DND-41 (cell line): ENCODE measurements around the gene SPEG.
A peak's percentile ranks its signal among the peaks of the same experiment; 100 is the strongest.

Source experiments
- EZH2 ChIP-seq: IDR thresholded peaks from 3 replicates; pipeline ENCODE4 v1.6.1; 2012; ENCODE audit warnings: borderline replicate concordance, low read depth, mild to moderate bottlenecking, moderate library complexity, low read length, inconsistent platforms; ENCODE audit not compliant: severe bottlenecking
- TF ChIP-seq, protein P1 (sequence below): IDR thresholded peaks from 2 replicates; pipeline ENCODE4 v1.5.1; 2012; ENCODE audit warnings: borderline replicate concordance, low read length, moderate library complexity, mild to moderate bottlenecking; ENCODE audit not compliant: poor library complexity, severe bottlenecking; ENCODE audit errors: extremely low read depth

DNA sequence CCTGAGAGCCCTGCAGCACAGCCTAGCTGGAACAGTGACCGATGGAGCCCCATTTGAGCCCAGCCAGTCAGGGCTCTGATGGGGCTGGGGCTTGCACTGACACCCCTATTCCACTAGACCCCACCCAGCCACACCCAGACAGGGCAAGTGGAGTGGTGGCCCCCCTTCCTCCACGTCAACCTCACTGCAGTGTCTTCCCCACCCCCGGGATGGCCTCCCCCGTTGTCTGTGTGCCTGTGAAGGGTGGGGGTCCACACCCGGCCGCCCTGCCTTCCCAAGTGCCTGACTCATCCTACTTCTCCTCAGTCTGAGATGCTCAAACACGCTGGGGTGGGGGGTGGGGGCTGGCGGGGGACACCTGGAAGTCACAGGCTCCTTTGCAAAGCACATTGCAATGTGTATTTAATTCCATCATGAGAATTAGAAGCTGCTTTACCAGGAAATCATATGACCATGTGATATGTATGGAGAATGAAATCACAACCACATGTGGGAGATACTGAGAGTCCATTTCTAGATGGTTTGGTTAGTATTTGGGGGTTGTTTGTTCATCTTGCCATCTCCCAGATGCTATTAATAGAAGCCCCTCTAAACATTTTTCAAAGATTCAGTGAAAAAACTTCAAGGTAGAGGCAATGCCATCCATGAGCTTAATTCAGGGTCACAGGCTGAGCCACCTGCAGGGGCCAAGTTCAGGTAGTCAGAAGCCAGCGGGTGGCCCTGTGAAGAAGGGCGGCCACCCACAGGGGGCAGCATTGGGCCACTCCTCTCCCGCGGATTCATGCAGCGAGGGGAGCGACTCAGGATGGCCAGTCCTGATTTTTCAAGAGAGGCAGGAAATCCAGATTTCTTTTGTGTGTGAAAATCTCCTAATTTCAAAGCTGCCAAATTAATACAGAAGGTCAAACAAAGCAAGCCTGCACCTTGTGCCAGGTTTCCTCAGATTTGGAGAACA, 41.3 kb downstream of the SPEG start:
- TF ChIP-seq, protein P1, sequence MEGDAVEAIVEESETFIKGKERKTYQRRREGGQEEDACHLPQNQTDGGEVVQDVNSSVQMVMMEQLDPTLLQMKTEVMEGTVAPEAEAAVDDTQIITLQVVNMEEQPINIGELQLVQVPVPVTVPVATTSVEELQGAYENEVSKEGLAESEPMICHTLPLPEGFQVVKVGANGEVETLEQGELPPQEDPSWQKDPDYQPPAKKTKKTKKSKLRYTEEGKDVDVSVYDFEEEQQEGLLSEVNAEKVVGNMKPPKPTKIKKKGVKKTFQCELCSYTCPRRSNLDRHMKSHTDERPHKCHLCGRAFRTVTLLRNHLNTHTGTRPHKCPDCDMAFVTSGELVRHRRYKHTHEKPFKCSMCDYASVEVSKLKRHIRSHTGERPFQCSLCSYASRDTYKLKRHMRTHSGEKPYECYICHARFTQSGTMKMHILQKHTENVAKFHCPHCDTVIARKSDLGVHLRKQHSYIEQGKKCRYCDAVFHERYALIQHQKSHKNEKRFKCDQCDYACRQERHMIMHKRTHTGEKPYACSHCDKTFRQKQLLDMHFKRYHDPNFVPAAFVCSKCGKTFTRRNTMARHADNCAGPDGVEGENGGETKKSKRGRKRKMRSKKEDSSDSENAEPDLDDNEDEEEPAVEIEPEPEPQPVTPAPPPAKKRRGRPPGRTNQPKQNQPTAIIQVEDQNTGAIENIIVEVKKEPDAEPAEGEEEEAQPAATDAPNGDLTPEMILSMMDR = peak; percentile 80
- no peak for TF ChIP-seq EZH2
